Activated CD4-positive, alpha-beta memory T cell treated with anti-CD3 and anti-CD28 coated beads, Interleukin-2, amount 10 ng/mL, durations not matched to agents 7 days and 5 days (primary cell): ENCODE data around the gene TFDP1. TPM values are rescaled to one million over a fixed set of nuclear protein-coding genes. Genes with fewer than 3 reads are reported as not detected.

Experiments used
- CTCF ChIA-PET: fragments of 350-600 bp; sonication (Branson Sonifier 250); formaldehyde crosslinking; loops from one replicate; lab custom pipeline; 2021; ENCODE audit warnings: antibody characterized with exemption, inconsistent platforms; lab: Charles Lee
- POLR2A ChIA-PET: fragments of 350-600 bp; sonication (Branson Sonifier 250); formaldehyde crosslinking; loops from one replicate; lab custom pipeline; 2021; ENCODE audit warnings: antibody characterized with exemption; lab: Charles Lee
- DNase-seq: peaks from one replicate; pipeline ENCODE4 v3.0.0-alpha.2; 2020
- H3K27ac Mint-ChIP-seq: one replicate; pipeline ENCODE4 v1.8.0; 2021; ENCODE audit warnings: mild to moderate bottlenecking, mixed read lengths
- H3K27me3 Mint-ChIP-seq: one replicate; pipeline ENCODE4 v1.8.0; 2021; ENCODE audit warnings: mixed read lengths
- H3K36me3 Mint-ChIP-seq: one replicate; pipeline ENCODE4 v1.8.0; 2021; ENCODE audit warnings: low read depth, mixed read lengths
- H3K4me1 Mint-ChIP-seq: one replicate; pipeline ENCODE4 v1.8.0; 2021; ENCODE audit warnings: mixed read lengths
- H3K4me3 Mint-ChIP-seq: one replicate; pipeline ENCODE4 v1.8.0; 2021; ENCODE audit warnings: mild to moderate bottlenecking, mixed read lengths
- H3K9me3 Mint-ChIP-seq: one replicate; pipeline ENCODE4 v1.8.0; 2021; ENCODE audit warnings: mixed read lengths
- total RNA-seq, 2 experiments: library from RNA; stranded (reverse); gene quantifications; one replicate each; pipeline ENCODE4 v1.2.3, GENCODE V29; 2021

Gene TFDP1
- total RNA-seq, 2 experiments from 2014 or later = 128 to 130 TPM

DNA sequence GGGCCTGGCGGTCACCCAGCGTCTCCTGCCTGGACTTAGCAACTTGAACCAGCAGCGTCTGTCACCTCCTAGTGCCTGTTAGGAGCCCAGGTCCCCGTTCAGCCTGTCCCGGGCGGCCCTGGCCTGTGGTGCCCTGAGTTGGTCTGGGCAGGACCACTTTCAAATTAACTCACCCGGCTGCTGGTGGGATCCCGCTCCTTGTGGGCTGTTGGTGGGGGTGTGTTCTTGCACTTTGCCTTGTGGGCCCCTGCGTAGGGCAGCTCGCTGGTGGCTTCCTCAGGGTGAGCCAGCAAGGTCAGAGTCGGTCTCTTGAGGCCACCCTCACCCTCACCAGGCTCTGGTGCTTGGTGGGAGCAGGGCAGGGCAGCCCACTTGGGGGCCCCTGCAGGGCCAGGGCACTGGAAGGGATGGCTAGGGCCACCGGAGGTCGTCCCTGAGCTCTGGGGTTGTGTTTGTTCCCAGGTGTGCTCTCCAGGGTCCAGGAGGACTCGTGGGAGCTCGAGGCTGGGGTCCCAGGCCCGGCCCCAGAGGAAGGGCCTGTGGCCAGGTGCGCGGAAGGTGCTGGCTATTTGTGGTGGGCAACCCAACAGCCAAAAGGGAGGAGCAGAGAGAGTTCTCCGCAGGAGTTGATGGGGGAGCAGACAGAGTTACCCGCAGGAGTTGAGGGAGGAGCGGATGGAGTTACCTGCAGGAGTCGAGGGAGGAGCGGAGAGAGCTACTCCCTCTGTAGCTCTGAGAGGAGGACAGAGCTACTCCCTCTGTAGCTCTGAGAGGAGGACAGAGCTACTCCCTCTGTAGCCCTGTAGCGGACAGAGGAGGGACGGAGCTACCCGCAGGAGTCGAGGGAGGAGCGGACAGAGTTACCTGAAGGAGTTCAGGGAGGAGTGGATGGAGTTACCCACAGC is 16.9 kb downstream of the TFDP1 start:
- peaks cover 12% of the 10 kb centered on the region for H3K4me1 Mint-ChIP-seq
- H3K27me3 Mint-ChIP-seq = no peaks in the 10 kb centered on the region
- CTCF ChIA-PET = no interaction called here

DNA sequence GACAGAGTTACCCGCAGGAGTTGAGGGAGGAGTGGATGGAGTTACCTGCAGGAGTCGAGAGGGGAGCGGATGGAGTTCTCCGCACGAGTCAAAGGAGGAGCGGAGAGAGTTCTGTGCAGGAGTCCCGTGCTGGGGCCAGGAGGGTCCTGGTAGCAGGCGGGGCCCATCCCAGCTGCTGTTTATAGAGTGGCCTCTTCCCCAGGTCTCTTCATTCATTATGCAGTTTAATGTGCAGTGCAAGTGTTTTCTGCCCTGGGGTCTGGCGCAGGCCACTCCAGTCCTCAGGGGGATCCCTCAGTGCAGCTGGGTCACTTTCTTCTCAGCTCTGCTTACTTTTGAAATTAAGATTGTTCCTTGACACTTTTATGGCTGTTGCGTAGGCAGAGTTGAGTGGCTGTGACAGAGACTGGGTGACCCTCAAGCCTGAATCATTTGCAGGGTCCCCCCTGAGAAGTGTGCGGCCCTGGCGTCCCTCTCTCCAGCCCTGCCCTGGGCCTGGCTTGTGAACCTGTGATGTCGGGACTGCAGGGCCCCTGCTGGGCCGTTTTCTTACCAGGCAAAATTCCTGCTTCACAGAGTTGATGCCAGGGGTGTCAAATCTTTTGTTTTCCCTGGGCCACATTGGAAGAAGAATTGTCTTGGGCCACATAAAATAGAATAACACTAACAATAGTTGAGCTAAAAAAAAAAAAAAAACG is 17.9 kb downstream of the TFDP1 start:
- Mint-ChIP-seq H3K4me3 (no peak overlapping the region), H3K27me3 (no peaks in the 10 kb centered on the region), H3K36me3 (peaks cover 42% of the 10 kb centered on the region), H3K27ac (no peak overlapping the region), H3K4me1 (peaks cover 14% of the 10 kb centered on the region), H3K9me3 (no peaks in the 10 kb centered on the region)
- POLR2A ChIA-PET = no interaction called here
- CTCF ChIA-PET = no interaction called here
- no peak for DNase-seq

More for the DNA sequence above, 16.9 kb downstream of the TFDP1 start:
- Mint-ChIP-seq H3K9me3 (no peaks in the 10 kb centered on the region), H3K4me3 (no peak overlapping the region), H3K27ac (no peak overlapping the region), H3K36me3 (peaks cover 49% of the 10 kb centered on the region)
- DNase-seq = no peak
- POLR2A ChIA-PET = interaction anchor here (1.2 kb wide), 1 partner anchor 22 kb away, joined by 3 read pairs; no protein-coding TSS in a partner anchor

DNA sequence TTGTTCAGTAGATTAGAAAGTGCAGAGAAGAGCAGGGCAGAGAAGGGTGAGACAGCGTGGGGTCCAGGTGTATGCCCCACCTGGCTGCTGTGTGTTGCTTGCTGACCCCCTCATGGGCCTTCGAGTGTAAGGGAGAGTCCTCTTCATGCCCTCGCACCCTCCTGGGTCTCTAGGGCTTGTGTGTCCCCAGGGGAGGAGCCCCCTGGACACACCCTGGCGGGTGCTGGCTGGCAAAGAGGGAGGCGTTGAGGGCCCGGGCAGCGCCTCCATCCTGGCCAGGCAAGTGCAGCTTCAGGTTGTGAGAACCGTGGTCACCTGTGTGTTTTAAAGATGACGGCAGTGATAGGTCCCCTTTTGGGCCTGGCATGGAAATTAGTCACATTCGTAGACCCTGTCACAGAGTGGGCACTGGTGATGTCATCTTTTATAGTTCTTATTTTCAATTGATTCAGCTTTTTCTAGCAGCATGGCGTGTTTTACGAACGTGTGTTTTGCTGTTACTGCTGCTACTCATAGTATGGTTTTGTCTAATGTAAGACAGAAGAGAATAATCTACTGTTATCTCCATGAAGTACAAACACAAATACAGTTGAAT is 18.7 kb downstream of the TFDP1 start:
- no peak for DNase-seq
- POLR2A ChIA-PET = no interaction called here
- H3K9me3 Mint-ChIP-seq = no peaks in the 10 kb centered on the region
- no peaks in the 10 kb centered on the region for H3K27me3 Mint-ChIP-seq
- CTCF ChIA-PET = no interaction called here
- no peak overlapping the region for H3K27ac Mint-ChIP-seq
- peaks cover 14% of the 10 kb centered on the region for H3K4me1 Mint-ChIP-seq
- no peak overlapping the region for H3K4me3 Mint-ChIP-seq
- H3K36me3 Mint-ChIP-seq = peaks cover 38% of the 10 kb centered on the region

DNA sequence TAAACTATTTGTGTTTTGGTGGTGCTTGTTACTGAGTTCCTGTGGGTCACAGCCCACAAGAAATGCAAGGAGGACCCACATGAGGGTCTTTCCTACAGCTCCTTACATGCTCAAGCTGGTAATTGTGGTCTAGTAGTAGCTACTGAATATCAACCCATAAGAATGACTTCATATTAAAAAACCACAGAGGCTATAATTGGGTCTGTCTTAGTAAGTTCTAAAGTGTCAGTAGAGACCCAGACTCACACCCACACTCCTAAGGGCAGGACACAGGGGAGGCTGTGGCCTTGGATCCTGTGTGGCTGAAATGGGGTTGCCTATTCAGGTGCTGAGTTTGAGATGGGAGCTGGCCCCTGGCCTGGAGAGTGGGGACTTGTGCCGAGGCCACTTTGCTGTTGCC is 19.6 kb downstream of the TFDP1 start:
- CTCF ChIA-PET = no interaction called here
- H3K27me3 Mint-ChIP-seq = no peaks in the 10 kb centered on the region
- DNase-seq = no peak
- no peak overlapping the region for H3K27ac Mint-ChIP-seq
- no peaks in the 10 kb centered on the region for H3K9me3 Mint-ChIP-seq
- H3K4me1 Mint-ChIP-seq = peaks cover 14% of the 10 kb centered on the region
- no peak overlapping the region for H3K4me3 Mint-ChIP-seq
- POLR2A ChIA-PET = no interaction called here
- peaks cover 37% of the 10 kb centered on the region for H3K36me3 Mint-ChIP-seq

DNA sequence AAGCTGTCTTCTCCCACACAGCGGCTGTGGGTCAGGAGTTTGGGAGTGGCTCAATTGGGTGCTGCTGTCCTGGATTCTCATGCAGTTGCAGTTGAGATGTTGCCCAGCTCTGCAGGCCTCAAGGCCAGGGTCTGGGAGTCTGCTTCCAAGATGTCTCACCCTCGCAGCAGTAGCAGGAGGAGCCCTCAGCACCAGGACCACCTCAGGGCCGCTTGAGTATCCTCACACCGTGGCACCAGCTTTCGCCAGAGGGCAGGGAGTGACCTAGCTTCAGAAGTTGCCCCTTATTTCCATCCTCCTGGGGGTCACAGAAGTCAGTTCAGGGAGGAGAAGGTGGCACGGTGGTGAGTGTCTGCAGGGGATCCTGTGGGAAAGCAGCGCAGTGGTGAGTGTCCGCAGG is 20.9 kb downstream of the TFDP1 start:
- no peaks in the 10 kb centered on the region for H3K9me3 Mint-ChIP-seq
- peaks cover 14% of the 10 kb centered on the region for H3K4me1 Mint-ChIP-seq
- H3K27ac Mint-ChIP-seq = no peak overlapping the region
- H3K36me3 Mint-ChIP-seq = peaks cover 34% of the 10 kb centered on the region
- no peaks in the 10 kb centered on the region for H3K27me3 Mint-ChIP-seq
- ChIA-PET CTCF (no interaction called here), POLR2A (no interaction called here)
- H3K4me3 Mint-ChIP-seq = no peak overlapping the region
- DNase-seq = no peak

DNA sequence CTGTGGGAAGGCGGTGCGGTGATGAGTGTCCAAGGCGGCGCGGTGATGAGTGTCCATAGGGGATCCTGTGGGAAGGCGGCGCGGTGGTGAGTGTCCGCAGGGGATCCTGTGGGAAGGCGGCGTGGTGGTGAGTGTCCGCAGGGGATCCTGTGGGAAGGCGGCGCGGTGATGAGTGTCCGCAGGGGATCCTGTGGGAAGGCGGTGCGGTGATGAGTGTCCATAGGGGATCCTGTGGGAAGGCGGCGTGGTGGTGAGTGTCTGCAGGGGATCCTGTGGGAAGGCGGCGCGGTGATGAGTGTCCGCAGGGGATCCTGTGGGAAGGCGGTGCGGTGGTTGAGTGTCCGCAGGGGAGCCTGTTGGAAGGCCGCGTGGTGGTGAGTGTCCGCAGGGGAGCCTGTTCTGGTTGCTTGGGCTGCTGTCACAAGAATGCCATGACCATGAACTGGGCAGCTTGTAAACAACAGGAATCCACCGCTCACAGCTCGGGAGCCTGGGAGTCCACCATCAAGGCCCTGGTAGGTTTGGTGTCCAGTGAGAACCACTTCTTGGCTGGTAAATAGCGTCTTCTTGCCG is 21.4 kb downstream of the TFDP1 start:
- Mint-ChIP-seq H3K27me3 (no peaks in the 10 kb centered on the region), H3K36me3 (peaks cover 37% of the 10 kb centered on the region), H3K4me1 (peaks cover 11% of the 10 kb centered on the region), H3K4me3 (no peak overlapping the region), H3K27ac (no peak overlapping the region), H3K9me3 (no peaks in the 10 kb centered on the region)
- ChIA-PET POLR2A (no interaction called here), CTCF (no interaction called here)
- no peak for DNase-seq

DNA sequence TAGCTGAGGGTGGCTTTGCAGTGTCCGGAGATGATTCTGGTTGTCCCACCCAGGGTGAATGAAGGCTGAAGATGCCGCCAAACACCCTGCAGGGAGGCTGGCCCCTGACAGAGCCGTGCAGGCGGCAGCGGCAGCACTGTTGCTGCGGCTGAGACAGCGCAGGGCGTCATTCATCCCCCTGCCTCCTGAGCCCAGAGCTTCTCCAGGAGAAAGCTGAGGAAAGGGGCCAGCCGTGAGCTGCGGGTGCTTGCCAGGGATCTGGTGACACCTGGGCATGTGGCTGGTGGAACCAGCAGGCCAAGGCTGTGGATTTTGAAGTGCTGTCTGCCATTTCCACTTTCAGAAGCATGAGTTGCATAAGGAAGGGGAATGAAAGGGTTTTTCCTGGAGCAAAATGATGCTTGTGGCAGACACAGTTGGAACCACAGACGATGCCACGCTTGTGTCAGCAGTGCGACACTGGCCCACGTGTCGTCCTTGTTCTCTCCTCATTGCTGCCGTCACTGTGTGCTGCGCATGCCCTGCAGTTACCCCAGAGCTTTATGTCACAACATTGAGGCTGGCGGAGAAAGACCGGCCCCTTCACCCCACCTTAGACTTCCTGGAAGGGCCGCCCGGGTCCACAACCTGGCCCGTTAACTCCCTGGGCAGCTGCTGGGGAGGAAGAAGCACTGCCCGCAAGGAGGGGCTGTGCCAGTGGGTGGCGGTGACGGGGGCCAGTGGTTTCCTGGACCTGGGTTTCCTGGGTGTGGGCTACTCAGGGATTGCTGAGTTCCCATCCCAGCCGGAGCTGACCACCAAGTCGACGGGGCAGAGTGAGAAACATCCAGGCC is 22.7 kb downstream of the TFDP1 start:
- CTCF ChIA-PET = no interaction called here
- H3K36me3 Mint-ChIP-seq = peaks cover 48% of the 10 kb centered on the region
- no peak overlapping the region for H3K4me3 Mint-ChIP-seq
- H3K4me1 Mint-ChIP-seq = peaks cover 9% of the 10 kb centered on the region
- no peaks in the 10 kb centered on the region for H3K9me3 Mint-ChIP-seq
- POLR2A ChIA-PET = no interaction called here
- DNase-seq = no peak
- H3K27ac Mint-ChIP-seq = no peak overlapping the region
- no peaks in the 10 kb centered on the region for H3K27me3 Mint-ChIP-seq

DNA sequence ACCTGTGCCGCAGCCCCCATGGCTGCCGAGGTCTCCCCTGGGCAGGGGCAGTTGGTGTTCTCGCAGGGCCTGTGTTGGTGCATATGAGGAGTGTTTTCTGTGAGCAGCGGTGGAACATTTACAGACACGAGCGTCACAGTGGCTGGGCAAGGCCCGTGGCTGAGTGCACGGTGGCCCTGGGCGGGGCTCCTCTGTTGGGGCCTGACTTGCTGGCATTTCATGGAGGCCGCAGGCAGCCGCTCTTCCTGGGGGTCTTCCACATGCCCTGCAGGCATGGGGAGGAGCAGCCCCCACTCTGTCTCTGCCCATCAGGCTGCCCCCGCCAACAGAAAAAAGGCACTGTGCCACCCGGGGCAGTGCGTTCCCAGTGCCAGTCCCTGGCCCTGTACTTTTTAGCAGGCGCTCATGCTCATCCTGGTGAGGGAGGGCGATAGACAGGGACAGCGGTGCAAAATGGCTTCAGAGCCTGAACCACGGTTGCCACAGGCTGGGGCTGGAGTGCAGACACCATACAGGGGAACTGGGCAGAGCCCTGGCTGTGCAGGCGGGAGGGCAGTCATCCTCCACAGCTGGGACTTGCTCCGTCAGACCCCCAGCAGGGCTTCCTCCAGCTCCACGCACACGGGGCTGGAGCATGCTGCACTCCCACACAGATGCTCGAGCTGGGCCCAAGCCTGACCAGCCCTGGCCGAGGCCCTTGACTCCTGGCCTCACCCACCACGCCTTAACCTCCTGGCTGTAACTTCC is 23.5 kb downstream of the TFDP1 start:
- no peak overlapping the region for H3K4me3 Mint-ChIP-seq
- no peak for DNase-seq
- ChIA-PET POLR2A (no interaction called here), CTCF (no interaction called here)
- peaks cover 50% of the 10 kb centered on the region for H3K36me3 Mint-ChIP-seq
- H3K27ac Mint-ChIP-seq = no peak overlapping the region
- H3K4me1 Mint-ChIP-seq = peaks cover 6% of the 10 kb centered on the region
- H3K9me3 Mint-ChIP-seq = no peaks in the 10 kb centered on the region
- H3K27me3 Mint-ChIP-seq = no peaks in the 10 kb centered on the region

DNA sequence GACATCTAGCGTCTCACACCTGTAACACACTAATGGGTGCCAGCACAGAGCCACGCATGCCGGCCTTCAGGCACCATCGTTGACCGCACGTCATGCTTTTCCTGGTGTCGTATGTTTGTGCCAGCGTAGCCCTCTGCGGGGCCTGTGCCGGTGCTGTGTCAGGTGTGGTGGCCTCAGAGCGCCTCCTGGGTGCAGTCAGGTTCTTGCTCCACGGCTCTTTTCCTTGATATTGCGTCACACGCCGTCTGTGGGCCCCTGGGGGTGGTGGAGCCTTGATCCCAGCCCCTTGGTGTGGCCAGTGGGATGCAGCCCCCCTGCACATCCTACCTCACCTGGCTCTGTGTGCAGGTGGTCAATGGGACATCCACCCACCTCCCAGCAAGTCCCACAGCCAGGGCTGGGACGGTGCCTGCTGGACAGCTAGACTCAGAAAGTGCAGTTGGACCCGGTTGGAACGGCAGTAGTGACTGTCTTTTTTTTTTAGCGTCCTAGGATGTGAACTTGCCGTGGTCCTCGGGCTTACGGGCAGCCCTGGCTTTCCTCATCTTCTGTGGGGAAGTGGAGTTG is 24.5 kb downstream of the TFDP1 start:
- Mint-ChIP-seq H3K4me1 (peaks cover 6% of the 10 kb centered on the region), H3K4me3 (no peak overlapping the region), H3K9me3 (no peaks in the 10 kb centered on the region), H3K27me3 (no peaks in the 10 kb centered on the region), H3K36me3 (peaks cover 50% of the 10 kb centered on the region), H3K27ac (no peak overlapping the region)
- POLR2A ChIA-PET = no interaction called here
- CTCF ChIA-PET = no interaction called here
- DNase-seq = no peak

DNA sequence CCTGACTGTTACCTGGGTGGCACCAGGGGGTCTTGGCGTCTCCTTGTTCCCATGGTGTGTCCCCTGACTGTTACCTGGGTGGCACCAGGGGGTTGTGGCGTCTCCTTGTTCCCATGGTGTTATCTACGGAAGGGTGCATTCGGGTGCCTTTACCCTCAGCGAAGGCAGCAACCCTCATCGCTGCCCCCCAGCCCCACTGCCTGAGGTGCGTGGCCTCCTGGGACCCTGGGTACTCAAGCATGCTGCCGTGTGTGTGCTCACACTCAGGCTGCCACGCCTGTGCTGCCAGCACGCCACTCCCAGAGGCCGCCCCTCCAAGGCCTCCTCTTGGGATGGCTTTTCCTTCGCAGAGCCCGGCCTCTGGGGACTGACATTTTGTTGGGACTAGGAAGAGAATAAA is 25.1 kb downstream of the TFDP1 start:
- POLR2A ChIA-PET = no interaction called here
- Mint-ChIP-seq H3K27me3 (no peaks in the 10 kb centered on the region), H3K36me3 (peaks cover 50% of the 10 kb centered on the region), H3K4me1 (peaks cover 6% of the 10 kb centered on the region), H3K9me3 (no peaks in the 10 kb centered on the region), H3K4me3 (no peak overlapping the region), H3K27ac (no peak overlapping the region)
- CTCF ChIA-PET = no interaction called here
- no peak for DNase-seq

DNA sequence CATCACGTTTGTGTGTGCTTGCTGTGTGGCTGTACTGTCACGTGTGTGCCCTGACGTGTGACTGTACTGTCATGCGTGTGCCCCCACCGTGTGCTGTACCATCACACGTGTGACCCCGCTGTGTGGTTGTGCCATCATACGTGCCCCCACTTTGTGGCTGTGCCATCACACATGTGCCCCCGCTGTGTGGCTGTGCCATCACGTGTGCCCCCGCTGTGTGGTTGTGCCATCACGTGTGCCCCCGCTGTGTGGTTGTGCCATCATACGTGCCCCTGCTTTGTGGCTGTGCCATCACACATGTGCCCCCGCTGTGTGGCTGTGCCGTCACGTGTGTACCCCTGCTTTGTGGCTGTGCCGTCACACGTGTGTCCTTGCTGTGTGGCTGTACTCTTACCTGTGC is 25.7 kb downstream of the TFDP1 start:
- peaks cover 45% of the 10 kb centered on the region for H3K36me3 Mint-ChIP-seq
- H3K27ac Mint-ChIP-seq = no peak overlapping the region
- ChIA-PET POLR2A (no interaction called here), CTCF (no interaction called here)
- peaks cover 1% of the 10 kb centered on the region for H3K4me1 Mint-ChIP-seq
- no peaks in the 10 kb centered on the region for H3K9me3 Mint-ChIP-seq
- no peaks in the 10 kb centered on the region for H3K27me3 Mint-ChIP-seq
- no peak for DNase-seq
- no peak overlapping the region for H3K4me3 Mint-ChIP-seq

DNA sequence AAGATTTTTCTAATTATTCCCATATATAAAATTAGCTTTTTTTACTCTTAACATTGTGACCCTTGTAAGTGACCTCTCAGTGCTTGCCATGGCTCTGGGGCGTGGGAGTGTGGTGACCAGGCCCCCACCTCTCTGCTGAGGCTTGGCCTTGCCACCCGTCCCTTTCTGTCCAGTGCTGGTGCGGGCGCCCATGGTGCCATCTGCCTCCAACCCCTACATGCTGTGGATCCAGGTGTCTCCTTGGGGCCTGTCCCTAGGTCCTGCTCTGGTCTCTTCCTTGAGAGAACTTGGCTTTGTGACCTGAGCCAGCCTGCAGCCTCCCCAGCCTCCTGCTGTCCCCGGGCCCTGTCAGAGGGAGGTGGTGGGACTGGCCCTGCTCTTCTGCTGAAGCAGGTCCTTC is 27.4 kb downstream of the TFDP1 start:
- Mint-ChIP-seq H3K27ac (no peak overlapping the region), H3K36me3 (peaks cover 50% of the 10 kb centered on the region), H3K4me3 (no peak overlapping the region), H3K4me1 (no peaks in the 10 kb centered on the region), H3K9me3 (no peaks in the 10 kb centered on the region), H3K27me3 (no peaks in the 10 kb centered on the region)
- no peak for DNase-seq
- POLR2A ChIA-PET = no interaction called here
- CTCF ChIA-PET = no interaction called here
